ENCODE data around the gene BIN1.

BIN1 gene

DNA sequence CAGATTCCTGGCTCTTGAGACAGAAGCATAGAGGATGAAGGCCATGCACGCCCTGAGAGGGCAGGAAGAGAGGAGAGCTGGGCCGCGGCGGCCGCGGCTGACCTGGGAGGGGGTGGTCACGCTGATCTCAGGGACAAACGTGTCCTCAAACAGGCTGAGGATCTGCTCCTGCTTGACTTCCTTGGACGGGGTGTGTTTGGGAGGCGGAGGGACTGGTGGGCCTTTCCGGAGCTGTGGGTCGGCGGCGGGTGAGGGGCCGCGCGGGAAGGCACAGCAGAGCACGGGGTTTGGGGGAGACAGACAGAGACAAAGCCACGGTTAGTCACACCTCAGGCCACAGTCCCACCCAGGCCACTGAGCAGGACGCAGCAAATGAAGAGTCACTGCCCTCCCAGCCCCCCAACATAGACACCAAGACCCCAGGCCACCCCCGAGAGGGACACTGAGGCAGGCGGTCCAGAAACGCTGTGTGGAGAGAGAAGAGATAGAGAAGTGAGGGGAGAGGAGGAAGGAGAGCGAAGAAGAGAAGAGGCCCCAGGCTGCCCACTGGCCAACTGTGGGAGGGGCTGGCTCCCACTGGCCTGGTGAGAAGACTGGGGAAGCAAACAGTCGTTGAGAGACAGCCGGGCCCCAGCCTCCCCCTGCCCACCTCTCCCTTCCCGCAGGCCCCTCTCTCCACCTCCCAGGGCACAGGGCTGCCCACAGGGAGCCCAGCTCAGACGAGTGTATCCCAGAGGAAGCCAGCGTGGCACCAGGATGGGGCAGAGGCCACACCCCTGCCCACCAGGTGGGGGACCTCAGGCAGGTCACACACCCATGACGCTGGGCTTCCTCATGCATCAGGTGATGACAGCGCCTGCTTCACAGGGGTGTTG is 49.3 kb downstream of the BIN1 start:
- DNase-seq = no peak

DNA sequence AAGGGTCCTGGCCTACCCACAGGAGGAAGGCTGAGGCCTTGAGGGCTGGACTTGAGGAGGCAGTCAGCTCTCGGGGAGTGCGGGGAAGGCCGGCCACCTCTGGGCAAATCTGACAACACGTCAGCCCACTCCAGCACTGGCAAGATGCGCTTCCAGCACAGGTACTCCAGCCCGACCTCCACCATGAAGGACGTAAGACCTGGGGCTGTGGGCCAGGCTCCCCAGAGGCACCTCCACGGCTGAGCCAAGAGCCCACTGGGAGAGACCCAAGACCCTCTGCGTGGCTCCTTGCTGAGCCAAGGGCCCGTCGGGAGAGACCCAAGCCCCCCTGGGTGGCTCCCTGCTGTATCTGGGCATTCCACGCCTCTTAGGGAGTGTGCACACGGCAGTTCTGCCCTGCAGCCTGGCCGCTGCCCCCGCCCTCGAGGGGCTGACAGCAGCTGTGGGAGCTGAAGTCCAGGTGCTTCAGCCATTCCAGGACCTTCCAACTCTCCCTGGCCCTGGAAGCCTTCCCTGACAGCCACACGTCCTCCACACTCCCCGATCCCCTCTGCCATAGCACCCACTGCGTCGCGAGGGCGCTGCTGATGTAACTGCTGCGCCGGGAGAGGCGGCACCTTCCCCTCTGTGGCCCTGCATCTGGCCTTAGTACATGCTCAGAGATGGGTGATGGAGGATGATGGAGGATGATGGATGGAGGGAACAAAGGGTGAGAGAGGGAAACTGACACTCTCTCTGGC is 50.2 kb downstream of the BIN1 start:
- no peak for DNase-seq

DNA sequence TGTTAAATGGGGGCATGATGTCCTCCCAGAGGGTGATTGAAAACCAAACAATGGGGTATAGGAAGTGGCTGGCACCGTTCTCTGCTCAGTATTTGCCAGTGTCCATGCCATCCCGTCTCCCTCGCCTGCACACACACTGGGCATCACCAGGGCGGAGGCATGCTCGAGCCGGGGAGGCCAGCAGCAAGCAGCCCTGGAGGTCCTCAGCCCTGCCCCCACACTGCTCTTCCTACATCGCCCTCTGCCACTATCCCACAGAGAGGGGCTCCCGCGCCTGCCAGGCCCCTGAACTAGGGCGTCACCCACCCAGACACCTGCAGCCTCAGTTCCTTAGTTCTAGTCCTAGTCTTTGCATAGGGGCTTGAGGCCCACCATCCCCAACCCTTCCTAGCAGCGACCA is 50.9 kb downstream of the BIN1 start:
- no peak for DNase-seq

DNA sequence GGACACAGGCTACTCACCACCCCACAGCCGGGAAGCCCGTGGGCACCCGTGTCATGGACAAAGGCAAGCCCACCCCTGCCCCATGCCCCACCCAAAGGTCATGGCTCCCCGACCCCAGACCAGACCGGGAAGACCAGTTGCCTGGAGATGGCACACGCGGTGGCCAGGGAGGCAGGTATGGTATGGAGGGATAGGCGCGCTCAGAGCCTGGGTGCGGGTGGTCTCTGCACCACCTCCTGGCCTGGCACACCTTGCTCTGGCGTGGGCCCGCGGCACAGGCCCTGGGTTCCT is 51.2 kb downstream of the BIN1 start:
- DNase-seq = no peak

DNA sequence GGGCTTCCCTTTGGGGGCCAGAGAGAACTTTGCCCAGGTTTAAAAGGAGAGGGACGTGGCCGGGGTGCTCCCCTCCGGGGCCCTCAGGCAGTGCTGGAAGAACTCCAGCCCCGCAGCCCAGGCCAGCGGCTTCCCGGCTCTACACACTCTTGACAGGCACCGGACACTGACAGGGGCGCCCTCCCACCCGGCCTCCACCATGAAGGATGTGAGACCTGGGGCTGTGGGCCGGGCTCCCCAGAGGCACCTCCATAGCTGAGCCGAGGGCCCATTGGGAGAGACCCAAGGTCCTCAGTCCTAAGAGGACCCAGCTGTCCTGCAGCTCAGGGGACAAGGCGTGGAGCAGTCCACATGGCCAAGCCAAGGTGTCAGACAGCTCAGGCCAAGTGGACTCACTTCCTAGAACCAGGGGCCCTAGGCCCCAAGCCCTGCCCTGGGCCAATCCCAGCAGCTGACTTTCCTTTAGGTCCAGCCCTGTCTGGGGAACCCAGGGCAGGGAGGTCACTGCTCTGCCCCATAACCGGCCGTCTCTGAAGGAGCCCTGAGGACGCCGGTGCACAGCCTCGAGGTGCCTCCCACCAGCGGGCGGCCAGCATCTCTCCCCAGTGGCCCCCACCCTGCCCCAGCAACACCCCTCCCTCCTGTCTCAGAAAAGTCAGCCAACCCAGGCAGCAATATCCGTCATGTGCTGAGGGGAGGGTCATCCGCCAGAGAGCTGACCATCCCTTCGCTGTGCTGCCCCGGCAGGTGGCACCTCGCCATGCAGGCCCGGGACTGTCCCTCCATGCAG is 51.8 kb downstream of the BIN1 start:
- no peak for DNase-seq

DNA sequence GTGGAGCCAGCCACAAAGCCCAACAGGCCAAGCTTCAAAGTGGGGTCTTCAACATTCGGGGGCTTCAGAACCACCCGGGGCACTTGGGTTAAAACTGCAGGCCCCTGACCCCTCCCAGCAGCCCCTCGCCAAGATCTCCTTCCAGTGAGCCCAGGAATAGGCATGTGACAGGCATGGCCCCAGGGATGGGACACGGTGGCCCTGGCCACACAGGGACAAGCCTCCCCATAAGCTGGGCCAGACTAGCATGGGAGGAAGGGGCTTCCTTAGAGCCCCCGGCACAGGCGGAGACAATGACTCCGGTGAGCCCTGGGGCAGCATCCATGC is 52.4 kb downstream of the BIN1 start:
- DNase-seq = no peak

DNA sequence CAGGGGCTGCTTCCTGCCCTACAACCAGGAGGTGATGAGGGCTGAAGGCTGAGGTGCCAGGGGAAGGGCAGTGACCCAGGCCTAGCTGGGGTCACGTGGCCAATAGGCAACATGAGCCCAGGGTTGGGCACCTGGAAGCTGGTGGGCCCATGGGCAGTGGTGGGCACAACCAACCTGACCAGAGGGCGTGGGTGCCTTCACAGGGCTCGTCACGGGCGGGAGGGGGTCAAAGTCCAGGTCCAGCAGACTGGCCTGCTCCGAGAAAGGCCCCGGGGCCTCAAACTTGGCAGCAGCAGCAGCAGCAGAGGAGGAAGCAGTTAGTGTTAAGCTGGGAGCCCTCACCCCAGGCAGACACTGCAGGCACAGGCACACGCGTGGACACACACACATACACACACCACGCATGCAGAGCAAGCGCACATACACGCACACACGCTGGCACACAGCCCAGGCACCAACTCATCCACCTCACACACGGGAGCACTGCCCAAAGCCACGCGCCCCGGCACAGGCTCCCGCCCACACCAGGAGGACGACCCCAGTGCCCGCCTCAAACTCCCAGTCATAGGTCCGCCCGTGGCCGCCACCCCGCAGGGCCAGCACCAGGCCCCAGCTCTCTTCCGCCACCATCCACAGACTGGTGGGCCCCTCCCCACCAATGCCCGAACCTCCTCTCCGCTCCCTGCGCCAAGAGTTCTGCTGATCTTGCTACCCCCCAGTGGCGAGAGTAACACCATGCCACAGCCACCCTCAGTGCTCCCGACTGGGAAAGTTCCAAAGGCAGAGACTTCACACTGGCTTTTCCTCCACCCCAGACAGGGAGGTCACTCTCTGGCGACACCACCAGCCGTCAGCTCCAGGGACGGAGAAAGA is 53.0 kb downstream of the BIN1 start:
- no peak for DNase-seq

DNA sequence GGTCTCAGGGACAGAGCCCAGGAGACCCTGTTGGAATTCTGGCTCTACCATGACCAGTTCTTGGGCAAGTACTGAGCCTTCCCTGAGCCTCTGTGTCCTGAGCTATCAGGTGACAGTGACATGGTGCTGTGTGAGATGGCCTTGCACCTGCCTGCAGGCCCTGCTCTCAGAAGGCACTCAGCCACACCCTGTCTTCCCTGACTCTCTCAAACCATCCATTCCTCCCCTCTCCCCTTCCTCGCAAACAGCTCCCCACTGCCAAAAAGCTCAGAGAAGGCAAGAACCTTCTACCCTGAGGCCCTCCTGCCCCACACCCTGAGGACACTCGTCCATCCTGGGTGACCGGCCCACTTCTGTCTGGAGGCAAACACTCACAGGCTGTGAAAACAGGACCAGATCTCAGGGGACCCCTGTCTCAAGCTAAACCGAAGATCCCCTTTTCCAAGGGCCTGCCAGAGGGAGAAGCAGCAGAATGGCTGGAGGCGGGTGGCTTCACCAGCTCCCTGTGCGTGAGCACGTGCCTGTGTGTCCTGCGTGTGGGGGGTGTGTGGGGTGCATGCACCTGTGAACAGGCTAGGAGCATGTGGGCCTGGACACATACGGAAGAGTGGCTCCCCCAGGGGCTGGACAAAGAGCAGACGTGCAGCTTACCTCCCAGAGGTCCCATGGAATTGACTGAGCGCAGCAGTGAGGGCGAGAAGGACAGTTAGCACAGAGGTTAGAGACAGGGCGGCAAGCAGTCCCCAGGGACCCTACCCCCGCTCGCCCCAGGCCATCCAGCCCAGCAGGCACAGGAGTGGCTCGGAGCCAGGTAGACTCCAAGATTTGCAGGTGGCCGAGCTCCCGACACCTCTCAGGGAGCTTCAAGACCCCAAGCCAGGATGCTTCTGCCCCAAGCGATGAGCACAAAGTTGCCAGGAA is 53.9 kb downstream of the BIN1 start:
- DNase-seq = no peak

DNA sequence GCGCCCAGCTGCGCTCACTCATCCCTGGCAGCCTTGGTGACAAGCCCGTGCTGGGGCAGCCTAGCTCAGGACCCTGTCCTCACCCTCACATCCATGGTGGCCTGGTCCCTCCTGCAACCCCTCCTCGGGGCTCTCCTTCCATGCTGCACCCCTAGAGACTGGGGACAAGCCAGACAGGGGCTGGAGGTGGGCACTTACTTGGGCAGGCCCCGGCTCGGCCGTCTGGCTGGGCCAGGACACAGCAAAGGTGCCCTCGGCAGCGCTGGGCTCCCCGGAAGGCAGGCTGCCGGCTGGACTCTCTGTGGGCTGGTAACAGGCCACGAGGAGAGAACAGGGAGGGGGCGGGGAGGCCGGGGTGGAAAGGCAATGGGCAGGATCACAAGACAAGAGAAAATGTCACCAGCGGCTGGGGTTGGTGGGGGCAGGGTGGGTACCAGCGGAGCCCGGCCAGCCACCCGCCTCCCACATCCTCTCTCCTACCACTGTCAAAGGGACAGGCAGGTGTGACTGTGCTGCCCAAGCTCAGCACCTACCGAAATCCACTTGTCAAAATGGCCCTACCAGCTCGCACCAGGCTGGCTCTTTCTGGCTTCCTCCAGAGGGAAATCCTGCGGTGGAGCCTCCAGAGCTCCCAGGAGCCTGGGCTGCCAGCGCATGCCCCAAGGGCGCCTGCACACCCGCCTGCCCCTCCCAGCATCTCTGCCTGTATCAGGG is 54.7 kb downstream of the BIN1 start:
- DNase-seq = no peak

DNA sequence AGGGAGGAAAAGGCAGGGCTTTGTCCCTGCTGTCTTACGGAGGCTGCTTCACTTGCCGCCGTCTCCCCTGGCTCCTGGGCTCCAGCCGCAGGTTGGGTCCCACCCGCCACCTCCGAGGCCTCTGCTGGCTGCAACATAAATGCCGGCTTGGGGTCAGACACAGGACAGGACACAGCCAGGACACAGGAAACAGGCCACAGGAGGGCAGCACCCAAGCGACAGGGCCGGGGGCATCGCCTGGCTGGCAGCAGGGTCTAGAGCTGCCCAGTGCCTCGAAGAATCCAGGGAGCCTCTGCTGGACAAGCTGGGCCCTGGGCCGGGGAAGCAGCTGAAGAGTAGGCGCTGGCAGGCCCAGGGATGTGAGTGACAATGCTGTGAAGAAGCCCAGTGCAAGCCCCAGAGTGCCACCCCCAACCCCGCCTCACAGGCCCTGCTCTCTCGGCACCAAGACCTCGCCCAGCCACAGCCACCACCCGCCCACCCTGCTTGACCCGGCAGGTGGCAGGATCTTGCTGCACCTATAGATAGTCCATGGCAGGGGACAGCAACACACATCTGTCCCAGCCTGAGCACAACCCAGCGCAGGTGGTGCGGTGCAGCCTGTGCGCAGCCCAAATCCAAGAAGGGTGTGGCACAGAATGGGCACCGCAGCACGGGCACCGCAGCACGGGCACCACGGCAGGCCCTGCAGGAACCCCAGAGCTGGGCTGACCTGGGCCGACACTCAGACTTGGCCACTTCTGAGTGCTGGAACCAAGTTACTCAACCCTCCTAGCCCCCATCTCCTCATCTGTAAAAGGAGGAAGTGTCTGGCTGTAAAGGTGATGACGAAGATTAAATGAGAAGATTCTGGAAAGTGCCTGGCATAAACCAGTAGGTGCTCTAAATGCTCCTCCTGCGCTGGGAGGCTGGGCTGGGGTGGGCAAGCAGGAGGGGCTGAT is 55.6 kb downstream of the BIN1 start:
- DNase-seq = no peak

DNA sequence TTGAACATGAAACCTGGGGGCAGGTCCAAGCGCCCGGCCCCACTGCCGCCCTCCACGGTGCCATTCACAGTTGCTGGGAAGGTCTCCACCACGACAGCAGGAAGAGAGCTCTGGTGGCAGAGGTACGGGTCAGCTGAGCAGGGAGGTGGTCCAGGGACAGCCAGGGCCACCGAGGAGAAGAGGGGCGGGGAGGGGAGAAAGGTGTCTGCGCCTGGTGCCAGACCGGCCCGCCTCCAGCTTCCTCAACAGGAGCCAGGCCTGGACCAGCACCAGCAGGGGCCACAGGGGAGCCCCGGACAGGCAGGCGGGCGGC is 56.2 kb downstream of the BIN1 start:
- DNase-seq = no peak

DNA sequence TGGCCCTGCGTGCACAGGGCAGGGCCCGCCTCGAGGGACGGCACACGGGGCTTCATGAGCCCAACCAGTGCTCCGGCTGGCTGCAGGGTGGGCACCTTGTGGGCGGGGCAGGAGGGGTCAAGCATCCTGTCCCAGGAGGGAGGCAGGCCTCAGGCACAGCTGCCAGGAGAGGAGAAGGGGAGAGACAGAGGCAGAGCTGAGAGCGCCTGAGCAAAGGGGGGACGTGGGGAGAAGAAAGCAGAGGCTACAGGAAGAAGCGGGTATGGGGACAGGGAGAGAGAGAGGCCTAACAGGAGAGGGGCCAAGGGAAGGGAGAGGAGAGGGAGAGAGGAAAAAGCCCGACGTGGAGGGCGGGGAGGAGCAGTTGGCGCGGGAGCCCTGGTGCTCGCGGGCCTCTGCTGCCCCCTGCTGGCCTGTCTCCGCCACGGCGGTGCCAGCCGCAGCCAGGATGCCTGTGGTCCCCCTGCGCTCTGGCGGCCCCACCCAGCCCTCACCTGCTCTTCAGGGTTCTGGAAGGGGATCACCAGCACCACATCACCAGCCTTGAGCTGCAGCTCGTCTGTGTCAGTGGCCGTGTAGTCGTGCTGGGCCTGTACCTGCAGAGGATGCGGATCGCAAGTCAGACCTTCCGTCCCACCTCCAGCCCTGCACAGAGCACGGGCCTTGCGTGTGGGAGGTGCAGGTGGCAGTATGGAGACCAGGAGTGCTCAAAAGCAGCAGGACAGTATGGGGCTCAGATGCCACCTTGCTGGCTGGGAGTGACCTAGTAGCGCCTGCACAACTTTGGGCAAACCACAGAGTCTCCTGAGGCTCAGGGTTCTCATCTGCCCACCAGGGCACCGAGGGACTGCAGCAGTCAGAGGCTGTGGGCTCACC is 56.8 kb downstream of the BIN1 start:
- peak; percentile 53 for DNase-seq

DNA sequence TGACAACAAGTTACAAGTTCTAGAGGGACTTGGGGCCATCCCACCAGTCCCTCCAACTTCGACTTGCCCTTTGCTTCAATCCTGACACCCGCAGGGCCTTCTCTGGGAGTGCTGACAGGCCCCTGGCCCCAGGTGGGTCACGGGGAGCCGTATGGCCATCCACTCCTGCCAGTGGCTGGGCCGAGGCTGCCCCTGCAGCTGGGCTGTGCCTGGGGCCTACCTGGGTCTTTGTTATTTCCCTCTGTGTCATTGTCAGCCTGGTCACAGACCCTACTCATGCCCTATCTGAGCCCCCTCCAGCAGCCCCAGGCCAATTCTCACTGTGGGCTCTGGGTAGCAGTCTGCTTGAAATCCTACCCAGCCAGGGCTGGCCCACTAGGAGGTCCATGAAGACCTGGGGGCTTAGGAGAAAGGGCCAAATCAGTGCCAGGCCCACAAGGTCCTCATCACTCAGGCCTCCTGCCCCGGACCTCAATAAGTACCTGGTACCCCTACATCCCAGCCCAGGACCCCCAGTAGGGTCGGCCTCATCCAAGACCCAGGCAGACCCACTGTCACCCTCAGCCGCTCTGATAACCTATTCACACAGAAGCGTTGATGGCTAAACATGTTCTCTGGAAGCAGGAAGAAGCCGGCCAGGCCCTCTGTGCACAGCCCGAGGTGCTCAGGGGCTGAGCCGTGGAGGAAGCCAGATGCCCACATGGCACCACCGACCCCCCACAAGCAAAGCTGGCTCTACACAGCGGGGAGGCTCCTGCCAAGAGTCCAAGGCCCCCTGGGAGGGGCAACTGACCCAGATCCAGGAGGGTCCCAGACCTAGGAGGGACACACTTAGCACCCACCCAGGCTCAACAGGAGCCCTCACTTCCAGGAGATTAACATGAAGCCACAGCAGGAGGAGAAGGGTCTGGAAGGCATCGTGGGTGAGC is 57.7 kb downstream of the BIN1 start:
- no peak for DNase-seq

DNA sequence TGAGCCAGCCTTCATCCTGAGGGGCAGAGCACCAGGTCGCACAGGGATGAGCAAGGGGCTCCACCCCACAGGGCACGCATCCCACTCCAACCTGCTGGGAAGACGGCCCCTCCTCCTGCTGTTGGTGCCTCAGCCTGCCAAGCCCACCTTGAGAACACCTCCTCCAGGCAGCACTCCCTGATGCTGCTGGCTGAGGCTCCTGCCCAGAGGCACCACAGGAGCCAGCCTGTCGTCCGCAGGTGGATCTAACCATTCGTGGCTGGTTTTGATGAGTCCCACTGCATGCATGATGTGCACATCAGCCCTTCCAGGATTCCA is 58.4 kb downstream of the BIN1 start:
- no peak for DNase-seq

DNA sequence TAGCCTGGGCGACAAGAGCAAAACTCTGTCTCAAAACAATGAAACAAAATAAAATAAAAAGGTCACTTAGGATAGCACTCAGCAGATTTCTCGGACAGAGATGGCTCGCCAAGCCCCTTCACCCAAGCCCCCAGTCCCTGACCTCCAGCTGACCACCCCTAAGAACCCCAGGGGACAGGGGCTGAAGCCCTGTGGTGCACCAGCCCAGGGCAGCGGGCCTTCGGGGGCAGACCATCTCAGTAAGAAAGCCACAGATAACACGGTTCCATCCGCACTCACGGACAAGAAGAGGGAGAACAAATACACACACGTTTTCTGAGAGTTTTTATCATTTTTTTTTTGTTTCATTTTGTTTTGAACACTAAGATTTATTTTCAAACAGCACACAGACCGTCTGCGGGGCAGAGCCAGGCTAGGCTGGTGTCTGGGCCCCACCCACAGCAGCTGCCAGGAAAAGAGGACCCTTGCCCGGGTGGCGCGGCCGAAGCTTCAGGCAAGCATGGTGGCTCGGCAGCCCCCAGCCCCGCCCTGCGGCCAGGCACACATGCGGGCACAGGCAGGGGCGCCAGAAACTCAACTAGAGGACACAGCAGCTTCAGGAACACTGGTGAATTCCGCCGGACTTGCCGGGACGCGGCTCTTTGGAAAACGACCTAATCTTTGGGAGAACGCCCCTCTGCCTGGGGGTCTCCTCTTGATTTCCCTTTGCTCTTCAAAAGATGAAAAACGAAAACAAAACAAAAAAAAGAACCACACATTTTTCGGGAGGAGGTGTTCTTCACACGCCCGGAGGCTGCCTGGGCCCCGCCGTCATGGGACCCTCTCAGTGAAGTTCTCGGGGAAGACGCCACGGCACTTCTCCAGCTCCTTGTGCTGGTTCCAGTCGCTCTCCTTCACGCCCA is 59.0 kb downstream of the BIN1 start:
- DNase-seq = no peak

DNA sequence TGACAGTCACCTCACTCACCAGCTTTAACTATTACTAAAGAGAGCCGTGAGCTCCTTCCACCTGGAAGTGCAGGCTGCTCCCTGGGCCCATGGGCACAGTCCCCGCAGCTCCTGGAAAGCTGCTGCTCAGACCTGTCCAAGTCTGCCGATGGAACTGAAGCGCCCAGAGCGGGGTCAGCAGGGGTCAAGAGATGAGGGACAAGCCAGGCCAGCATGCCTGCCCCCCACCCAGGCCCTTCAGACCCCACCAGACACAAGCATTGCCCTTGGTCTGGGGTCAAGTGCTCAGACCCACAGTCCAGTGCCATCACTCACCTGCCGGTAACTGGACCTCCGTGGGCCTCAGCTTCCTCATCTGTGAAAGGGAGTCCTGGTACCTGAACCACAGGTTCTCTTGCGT is 59.9 kb downstream of the BIN1 start:
- DNase-seq = no peak

DNA sequence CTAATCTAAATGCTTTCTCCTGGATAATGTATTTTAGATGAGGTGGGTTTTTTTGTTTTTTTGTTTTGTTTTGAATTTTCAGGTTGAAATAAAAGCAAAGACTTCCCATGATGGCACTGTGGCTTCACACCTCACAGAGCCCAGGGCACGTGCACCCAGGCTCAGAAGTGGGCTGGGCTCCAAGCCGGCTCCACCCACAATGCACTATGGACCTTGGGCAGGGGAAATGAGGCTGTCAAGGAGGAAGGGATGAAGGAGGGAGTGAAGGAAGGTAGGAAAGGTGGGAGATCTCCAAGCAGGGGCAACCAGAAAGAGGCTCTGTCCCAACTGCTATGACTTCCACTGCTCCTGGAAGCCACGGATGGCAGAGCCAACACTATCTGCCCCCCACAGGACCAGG is 60.4 kb downstream of the BIN1 start:
- no peak for DNase-seq

Data from NCI-H1694 treated with DMSO at 0.1 percent for 48 hours (cell line).